K562 (cell line): ENCODE data around the gene ZCCHC24. TPM values are rescaled to one million over a fixed set of nuclear protein-coding genes. Genes with fewer than 3 reads are reported as not detected.

Source experiments
- ATAC-seq: fragments of 200-7000 bp; cut with Tn5 transposase; 3 replicates; pipeline ENCODE4 v1.9.1; 2020; ENCODE audit warnings: moderate library complexity
- BruUV-seq: library from RNA; stranded (reverse); fragments of 400-500 nt; replicated peaks from 2 replicates; lab custom pipeline; 2021; lab: Mats Ljungman, UMichigan
- CTCF ChIA-PET: fragments of 300-600 bp; formaldehyde crosslinking; extraction: SDS; loops from one replicate; lab custom pipeline; 2021; ENCODE audit warnings: low intra/inter-chr PET ratio; lab: Yijun Ruan, JAX
- POLR2A ChIA-PET: fragments of 300-600, 350-650 bp; sonication (Branson Sonifier 250); formaldehyde crosslinking; extraction: SDS; loops from one replicate; lab custom pipeline; 2021; ENCODE audit warnings: antibody characterized with exemption, inconsistent platforms; lab: Yijun Ruan, JAX
- DNase-seq, 4 experiments: peaks; one replicate each; pipeline versions ENCODE4 v3.0.0 to v3.0.0-alpha.2; 2011 to 2018; ENCODE audit warnings: low spot score in 3 of 4, mixed read lengths in 3 of 4; ENCODE audit errors: extremely low read depth in 1 of 4
- FAIRE-seq: peaks from 2 replicates; lab custom pipeline; 2011; peaks lifted over from hg19 to GRCh38; lab: Jason Lieb, UNC
- H2AFZ ChIP-seq: 2 replicates; pipeline ENCODE4 v1.6.0; 2011; ENCODE audit warnings: low read depth, low read length, control low read depth, inconsistent platforms
- H3K27ac ChIP-seq: fragments of 200-600 bp; 3 replicates; pipeline ENCODE4 v1.8.0; 2011; ENCODE audit warnings: low read depth, mild to moderate bottlenecking, control low read depth, inconsistent platforms, low read length, moderate library complexity, mixed read lengths; ENCODE audit errors: extremely low read depth
- H3K27me3 ChIP-seq, 2 experiments: fragments of 300-600 bp in 1 of 2; 2 replicates in 1 of 2; 3 replicates in 1 of 2; pipeline versions ENCODE4 v1.6.0 to v1.8.0; 2011; ENCODE audit warnings: inconsistent platforms in 2 of 2, low read length in 2 of 2, mild to moderate bottlenecking in 1 of 2, mixed read lengths in 1 of 2, moderate library complexity in 1 of 2; ENCODE audit not compliant: control insufficient read depth in 2 of 2, insufficient read depth in 2 of 2
- H3K36me3 ChIP-seq: fragments of 300-600 bp; 3 replicates; pipeline ENCODE4 v1.8.0; 2011; ENCODE audit warnings: mild to moderate bottlenecking, low read length, inconsistent platforms; ENCODE audit not compliant: control insufficient read depth, insufficient read depth
- H3K4me1 ChIP-seq, 2 experiments: fragments of 200-600 bp in 1 of 2; replicated peaks in 1 of 2; 2 replicates in 1 of 2; 3 replicates in 1 of 2; pipeline versions ENCODE4 v1.5.1 to v1.8.0; 2011; ENCODE audit warnings: inconsistent platforms in 2 of 2, low read length in 2 of 2, mild to moderate bottlenecking in 1 of 2, mixed read lengths in 1 of 2, moderate library complexity in 1 of 2; ENCODE audit not compliant: control insufficient read depth in 2 of 2, insufficient read depth in 2 of 2
- H3K4me2 ChIP-seq: 2 replicates; pipeline ENCODE4 v1.6.1; 2011; ENCODE audit warnings: low read length, control low read depth, inconsistent platforms, mixed read lengths; ENCODE audit not compliant: insufficient read depth
- H3K4me3 ChIP-seq: fragments of 200-600 bp; sonication (generic), shearing (Covaris generic); 2 replicates; pipeline ENCODE4 v1.5.1; 2016; ENCODE audit warnings: control low read depth, inconsistent platforms
- H3K79me2 ChIP-seq: fragments of 200-600 bp; 3 replicates; pipeline ENCODE4 v1.8.0; 2011; ENCODE audit warnings: low read length, inconsistent platforms; ENCODE audit not compliant: control insufficient read depth, insufficient read depth
- H3K9ac ChIP-seq, 2 experiments: 2 replicates each; pipeline versions ENCODE4 v1.6.0 to v1.6.1; 2011; ENCODE audit warnings: low read depth in 2 of 2, low read length in 2 of 2, control low read depth in 1 of 2, inconsistent platforms in 1 of 2, mild to moderate bottlenecking in 1 of 2, mixed read lengths in 1 of 2; ENCODE audit not compliant: insufficient read depth in 1 of 2
- H3K9me1 ChIP-seq: one replicate; pipeline ENCODE4 v1.6.0; 2011; ENCODE audit warnings: inconsistent platforms, mild to moderate bottlenecking, low read length, moderate library complexity; ENCODE audit not compliant: control insufficient read depth, insufficient read depth
- H3K9me3 ChIP-seq: replicated peaks from 2 replicates; pipeline ENCODE4 v1.5.1; 2011; ENCODE audit warnings: low read depth, low read length, inconsistent platforms; ENCODE audit not compliant: control insufficient read depth, insufficient read depth
- H4K20me1 ChIP-seq: replicated peaks from 2 replicates; pipeline ENCODE4 v1.6.1; 2011; ENCODE audit warnings: low read length, inconsistent platforms, mixed read lengths; ENCODE audit not compliant: control insufficient read depth, insufficient read depth
- ADNP ChIP-seq: fragments of 200-800 bp; sonication (Bioruptor generic); IDR thresholded peaks from 2 replicates; pipeline ENCODE4 v1.6.1; 2016; ENCODE audit warnings: missing genetic modification characterization, missing compliant biosample characterization
- BCOR ChIP-seq: fragments of 450-650 bp; IDR thresholded peaks from 2 replicates; pipeline ENCODE4 v1.6.1; 2016
- CEBPG ChIP-seq, 3 experiments: fragments of 200-800 bp in 1 of 3; sonication (Bioruptor generic) in 1 of 3; sonication (generic) in 1 of 3; formaldehyde crosslinking in 1 of 3; IDR thresholded peaks in 2 of 3; conservative IDR thresholded peaks in 1 of 3; 2 replicates each; pipeline versions ENCODE4 v1.6.1 to v1.8.0; 2016 to 2022; ENCODE audit warnings: missing compliant biosample characterization in 2 of 3, missing genetic modification characterization in 2 of 3, mild to moderate bottlenecking in 1 of 3, missing genetic modification reagents in 1 of 3
- ESRRA ChIP-seq: fragments of 450-650 bp; IDR thresholded peaks from 2 replicates; pipeline ENCODE4 v1.6.1; 2014; ENCODE audit warnings: low read depth, mild to moderate bottlenecking, moderate library complexity, borderline replicate concordance
- FOXM1 ChIP-seq, 2 experiments: fragments of 450-650 bp in 1 of 2; sonication (generic) in 1 of 2; formaldehyde crosslinking in 1 of 2; IDR thresholded peaks; 2 replicates each; pipeline versions ENCODE4 v1.6.1 to v1.9.0; 2017 to 2022; ENCODE audit warnings: low read depth in 2 of 2, mild to moderate bottlenecking in 2 of 2, missing genetic modification reagents in 1 of 2, moderate library complexity in 1 of 2
- MCM5 ChIP-seq: fragments of 450-650 bp; IDR thresholded peaks from 2 replicates; pipeline ENCODE4 v1.6.1; 2016; ENCODE audit warnings: low read depth
- NRF1 ChIP-seq, 2 experiments: fragments of 450-650 bp; IDR thresholded peaks in 1 of 2; conservative IDR thresholded peaks in 1 of 2; 2 replicates each; pipeline ENCODE4 v1.6.1; 2014; ENCODE audit warnings: mild to moderate bottlenecking in 2 of 2
- RBM25 ChIP-seq: fragments of 200-400 bp; formaldehyde crosslinking; IDR thresholded peaks from 2 replicates; pipeline ENCODE4 v1.6.1; 2018; ENCODE audit warnings: low read length, low read depth, moderate library complexity; ENCODE audit not compliant: severe bottlenecking
- TCF3 ChIP-seq: sonication (generic); formaldehyde crosslinking; IDR thresholded peaks from 2 replicates; pipeline ENCODE4 v1.4.0; 2020; ENCODE audit warnings: mild to moderate bottlenecking, missing genetic modification reagents
- WGBS: fragments of 100-300 bp; shearing (Covaris generic); methylation state at CpG from one replicate; pipeline ENCODE4 v1.1.6; 2016; ENCODE audit warnings: low coverage, mixed read lengths; ENCODE audit not compliant: insufficient coverage; ENCODE audit errors: missing lambda C conversion rate; 5-methylcytosine and 5-hydroxymethylcytosine counted together
- in situ Hi-C: fragments of 300-500 bp; cut with MboI; formaldehyde crosslinking; loops from 4 replicates; pipeline ENCODE4 v1.15.0; 2018; ENCODE audit warnings: inconsistent platforms, mixed read lengths
- intact Hi-C: fragments of 100-400 bp; cut with micrococcal nuclease; formaldehyde crosslinking; loops from 2 replicates; pipeline ENCODE4 v1.14.2; 2022
- polyA plus RNA-seq, 8 experiments: library from polyadenylated mRNA; depleted of rRNA in 4 of 8; stranded (reverse) in 5 of 8; unstranded in 3 of 8; fragments of >200 nt; fragmentation: Nextera tagmentation in 2 of 8; fragmentation: Illumina TruSeq in 1 of 8; extraction: Ambion mirVana in 2 of 8; extraction: Trizol in 1 of 8; gene quantifications; 2 replicates each; pipeline versions ENCODE4 v1.2.1 to v1.2.3, GENCODE V29; 2011 to 2014; ENCODE audit warnings: inconsistent platforms in 1 of 8, missing spikeins in 1 of 8
- total RNA-seq, 7 experiments: library from RNA; depleted of rRNA in 6 of 7; stranded (reverse); fragments of >200 nt in 6 of 7; fragmentation: Illumina TruSeq in 2 of 7; extraction: Trizol in 2 of 7; gene quantifications; 2 replicates each; pipeline versions ENCODE4 v1.2.1 to v1.2.3, GENCODE V29; 2011 to 2021; ENCODE audit warnings: low replicate concordance in 1 of 7
- TF ChIP-seq, protein P1 (sequence below): fragments of 250-450 bp; sonication (Bioruptor Pico); IDR thresholded peaks from 2 replicates; pipeline ENCODE4 v1.4.0; 2020; ENCODE audit warnings: mild to moderate bottlenecking, moderate library complexity
- TF ChIP-seq, protein P2 (sequence below): fragments of 250-450 bp; sonication (Bioruptor Pico); IDR thresholded peaks from 2 replicates; pipeline ENCODE4 v1.8.0; 2021; ENCODE audit warnings: moderate library complexity, mild to moderate bottlenecking, inconsistent platforms

ZCCHC24 gene
- total and polyA plus RNA-seq, 9 of the 15 experiments (the other 6 are each of a cell fraction or from before 2014, with no cell fraction given): 0.84 to 11.0 (median 4.6) TPM

DNA sequence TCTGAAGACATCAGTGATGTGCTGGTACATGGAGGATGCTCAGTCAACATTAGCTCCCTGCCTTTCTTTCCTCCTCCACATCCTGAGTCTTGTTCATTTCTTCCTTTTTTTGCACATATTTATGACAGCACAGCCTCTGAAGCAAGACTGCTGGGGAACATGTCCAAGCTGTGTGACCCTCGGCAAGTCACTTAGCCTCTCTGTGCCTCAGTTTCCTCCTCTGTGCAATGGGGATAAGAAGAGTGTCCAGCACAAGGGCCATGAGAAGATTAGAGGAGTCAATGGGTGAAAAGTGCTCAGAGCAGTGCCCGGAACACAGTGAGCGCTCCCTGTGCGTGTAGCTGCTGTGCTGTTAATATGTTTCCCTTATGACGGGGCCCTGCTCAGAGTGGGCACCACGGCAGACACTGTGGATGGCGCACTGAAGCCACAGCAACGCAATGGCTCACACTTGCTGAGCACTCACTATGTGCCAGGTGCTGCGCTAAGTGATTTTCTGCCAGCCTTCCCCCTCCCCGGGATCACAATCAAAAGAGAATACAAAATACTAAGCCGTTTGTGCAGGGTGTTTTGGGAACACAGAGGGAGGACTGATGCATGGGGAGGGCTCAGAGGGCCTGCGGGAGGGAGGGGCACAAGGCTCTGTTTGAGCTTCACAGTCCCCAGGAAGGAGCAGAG is 28.7 kb downstream of the ZCCHC24 start (continued):
- 0 out of 2 replicates have a peak, but pooled peaks have one; percentile 15 for TF ChIP-seq FOXM1 (IDR thresholded peaks at IDR 0.05; ENCODE audit: low read depth)
- TF ChIP-seq FOXM1 (CRISPR knock-in tag; IDR thresholded peaks at IDR 0.05; ENCODE audit: low read depth): no peak
- TF ChIP-seq, protein P1, sequence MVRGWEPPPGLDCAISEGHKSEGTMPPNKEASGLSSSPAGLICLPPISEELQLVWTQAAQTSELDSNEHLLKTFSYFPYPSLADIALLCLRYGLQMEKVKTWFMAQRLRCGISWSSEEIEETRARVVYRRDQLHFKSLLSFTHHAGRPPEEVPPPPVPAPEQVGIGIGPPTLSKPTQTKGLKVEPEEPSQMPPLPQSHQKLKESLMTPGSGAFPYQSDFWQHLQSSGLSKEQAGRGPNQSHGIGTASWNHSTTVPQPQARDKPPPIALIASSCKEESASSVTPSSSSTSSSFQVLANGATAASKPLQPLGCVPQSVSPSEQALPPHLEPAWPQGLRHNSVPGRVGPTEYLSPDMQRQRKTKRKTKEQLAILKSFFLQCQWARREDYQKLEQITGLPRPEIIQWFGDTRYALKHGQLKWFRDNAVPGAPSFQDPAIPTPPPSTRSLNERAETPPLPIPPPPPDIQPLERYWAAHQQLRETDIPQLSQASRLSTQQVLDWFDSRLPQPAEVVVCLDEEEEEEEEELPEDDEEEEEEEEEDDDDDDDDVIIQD (CRISPR knock-in tag): no peak
- TF ChIP-seq MCM5: no peak
- peak; percentile 93 for TF ChIP-seq RBM25
- peak; percentile 89; the same call in 1 of the 2 replicates for TF ChIP-seq BCOR
- peak; percentile 48; the same call in 1 of the 2 replicates for TF ChIP-seq ADNP (tag)

DNA sequence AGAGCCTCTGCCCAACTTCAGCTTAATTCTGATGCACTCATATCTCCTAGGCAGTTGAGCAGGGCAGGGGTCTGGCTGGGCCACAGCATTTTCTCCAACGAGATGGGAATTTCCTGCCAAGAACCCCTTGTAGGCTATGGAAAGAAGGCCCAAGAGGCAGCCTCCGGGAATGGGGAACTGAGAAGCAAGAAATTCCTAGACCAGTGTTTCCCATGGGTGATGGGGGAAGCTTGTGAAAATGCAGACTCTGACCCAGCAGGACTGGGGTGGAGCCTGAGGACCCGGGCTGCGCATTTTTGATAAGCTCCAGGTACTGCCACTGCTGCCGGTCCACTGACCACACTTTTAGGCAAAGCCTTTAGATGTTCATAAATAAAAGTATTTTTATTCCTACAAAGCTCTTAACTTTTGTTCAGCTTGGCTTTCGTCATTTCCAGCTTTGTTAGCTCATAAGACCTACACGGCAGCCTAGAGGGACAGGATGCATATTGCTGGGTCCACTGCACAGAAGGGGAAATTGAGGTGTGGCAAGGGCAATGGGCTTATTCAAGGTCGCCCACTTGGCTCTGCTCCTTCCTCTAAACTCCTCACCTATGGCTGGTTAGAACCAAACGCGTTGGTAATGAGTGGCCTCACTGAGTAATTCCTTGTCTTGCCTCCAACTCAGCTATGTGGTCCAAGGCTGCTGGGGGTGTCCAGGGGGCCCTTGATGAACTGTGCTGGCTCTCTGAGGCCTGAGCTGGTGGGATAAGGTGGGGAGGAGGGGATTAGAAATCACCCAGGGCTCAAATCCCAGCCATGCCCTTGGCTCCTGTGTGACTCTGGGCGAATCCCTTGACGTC is 29.5 kb downstream of the ZCCHC24 start:
- H3K9me1 ChIP-seq: no peaks in the 10 kb centered on the region
- POLR2A ChIA-PET: interaction anchor here (0.6 to 1.2 kb wide), 6 partner anchors 9 to 1003 kb away, joined by 3 read pairs; no protein-coding TSS in a partner anchor
- WGBS: 33% methylated on average over 12 of the region's 12 CpGs
- peaks cover 30 to 37% of the 10 kb centered on the region in 2 experiments for H3K4me1 ChIP-seq
- peak; percentile 48 for ATAC-seq
- FAIRE-seq: peak; percentile 35
- no peak overlapping the region for H3K27ac ChIP-seq
- BruUV-seq: no TSS peak
- TF ChIP-seq, protein P2, sequence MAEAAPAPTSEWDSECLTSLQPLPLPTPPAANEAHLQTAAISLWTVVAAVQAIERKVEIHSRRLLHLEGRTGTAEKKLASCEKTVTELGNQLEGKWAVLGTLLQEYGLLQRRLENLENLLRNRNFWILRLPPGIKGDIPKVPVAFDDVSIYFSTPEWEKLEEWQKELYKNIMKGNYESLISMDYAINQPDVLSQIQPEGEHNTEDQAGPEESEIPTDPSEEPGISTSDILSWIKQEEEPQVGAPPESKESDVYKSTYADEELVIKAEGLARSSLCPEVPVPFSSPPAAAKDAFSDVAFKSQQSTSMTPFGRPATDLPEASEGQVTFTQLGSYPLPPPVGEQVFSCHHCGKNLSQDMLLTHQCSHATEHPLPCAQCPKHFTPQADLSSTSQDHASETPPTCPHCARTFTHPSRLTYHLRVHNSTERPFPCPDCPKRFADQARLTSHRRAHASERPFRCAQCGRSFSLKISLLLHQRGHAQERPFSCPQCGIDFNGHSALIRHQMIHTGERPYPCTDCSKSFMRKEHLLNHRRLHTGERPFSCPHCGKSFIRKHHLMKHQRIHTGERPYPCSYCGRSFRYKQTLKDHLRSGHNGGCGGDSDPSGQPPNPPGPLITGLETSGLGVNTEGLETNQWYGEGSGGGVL: no peak
- no peak for TF ChIP-seq CEBPG (CRISPR knock-in tag; IDR thresholded peaks at IDR 0.05)
- no peak for TF ChIP-seq CEBPG (tag; conservative IDR thresholded peaks at IDR 0.05 in 1 of 2, IDR thresholded peaks at IDR 0.05 in 1 of 2)
- peak; percentile 96 for TF ChIP-seq ESRRA
- peak; percentile 44; the same call in 1 of the 2 replicates for TF ChIP-seq TCF3 (CRISPR knock-in tag)
- TF ChIP-seq NRF1 (conservative IDR thresholded peaks at IDR 0.05 in 1 of 2, IDR thresholded peaks at IDR 0.05 in 1 of 2): 0 out of 4 replicates have a peak, but pooled peaks have one; percentile 21 to 30
- H3K36me3 ChIP-seq: no peaks in the 10 kb centered on the region; the same call in 2 of the 3 replicates
- no peaks in the 10 kb centered on the region for H3K79me2 ChIP-seq
- in situ Hi-C loops (no loop called here), intact Hi-C loops (no loop called here)
- DNase-seq: peak; percentile 57 to 67 (median 64)
- no peak overlapping the region for H2AFZ ChIP-seq
- no peaks in the 10 kb centered on the region for H4K20me1 ChIP-seq
- no peak overlapping the region; a peak in 1 of 4 replicates for H3K9ac ChIP-seq
- CTCF ChIA-PET: no interaction called here
- H3K4me2 ChIP-seq: peak overlapping the region; percentile 13; the same call in 1 of the 2 replicates
- H3K9me3 ChIP-seq: no peaks in the 10 kb centered on the region
- H3K27me3 ChIP-seq: no peaks in the 10 kb centered on the region
- no peak overlapping the region for H3K4me3 ChIP-seq
